H1 (cell line): Measurements from ENCODE around the gene RNF41. TPM values are rescaled to one million over a fixed set of nuclear protein-coding genes. Genes with fewer than 3 reads are reported as not detected.

ENCODE experiments used
- GTF2F1 ChIP-seq: IDR thresholded peaks from 2 replicates; pipeline ENCODE4 v1.6.1; 2012; ENCODE audit warnings: low read depth, low read length, improper control_type of control experiment, borderline replicate concordance
- HDAC2 ChIP-seq, 2 experiments: fragments of 300-600 bp in 1 of 2; sonication (generic) in 1 of 2; IDR thresholded peaks; 2 replicates each; pipeline ENCODE4 v1.6.1; 2011 to 2012; ENCODE audit warnings: low read depth in 2 of 2, low read length in 2 of 2, mild to moderate bottlenecking in 2 of 2, moderate library complexity in 2 of 2, borderline replicate concordance in 1 of 2, inconsistent platforms in 1 of 2
- JUN ChIP-seq: IDR thresholded peaks from 2 replicates; pipeline ENCODE4 v1.6.1; 2011; ENCODE audit warnings: low read depth, mild to moderate bottlenecking, improper control_type of control experiment, low read length
- JUND ChIP-seq: IDR thresholded peaks from 2 replicates; pipeline ENCODE4 v1.6.1; 2011; ENCODE audit warnings: mild to moderate bottlenecking, improper control_type of control experiment, low read length
- SIRT6 ChIP-seq: IDR thresholded peaks from one replicate; pipeline ENCODE4 v1.7.1; 2012; ENCODE audit warnings: low read length, inconsistent platforms
- polyA plus RNA-seq, 7 experiments: library from polyadenylated mRNA; depleted of rRNA in 3 of 7; stranded (reverse) in 5 of 7; unstranded in 2 of 7; fragments of >200 nt in 5 of 7; fragments of 200-250 nt in 2 of 7; gene quantifications; 1 replicate in 5 of 7; 2 replicates in 1 of 7; 4 replicates in 1 of 7; pipeline versions ENCODE4 v1.2.1 to v1.2.3, GENCODE V29; 2011 to 2013; ENCODE audit warnings: missing spikeins in 2 of 7, mixed read lengths in 2 of 7
- total RNA-seq: library from RNA; stranded (reverse); fragmentation: NEBNext Ultra II Directional; extraction: Animal tissue kit (Norgen Biotek cat#: 25700); gene quantifications from 2 replicates; pipeline ENCODE4 v1.2.1, GENCODE V29; 2021

Gene RNF41
- total and polyA plus RNA-seq, 2 of the 8 experiments (the other 6 are each of a cell fraction or from before 2014, with no cell fraction given), result 55.5 to 98.6 TPM

GRCh38 chr12:56260380-56260779, 38.7 kb upstream of the RNF41 start (continued):
- TF ChIP-seq HDAC2 (IDR thresholded peaks at IDR 0.05; ENCODE audit: borderline replicate concordance in 1 of 2, low read depth in 2 of 2, low read length in 2 of 2) (no peak), GTF2F1 (no peak), JUND (no peak), JUN (no peak), SIRT6 (no peak)
- TF ChIP-seq, all 59 proteins: peak for 0
